HG03103 (cell line): ENCODE data around the gene LTC4S.
"Not testable (repeated sequence)": the region's sequence is repeated elsewhere in the genome, so short reads cannot be mapped to it uniquely, and the experiment has no call there.

Experiments used
- ATAC-seq: cut with Tn5 transposase; IDR thresholded peaks from one replicate; pipeline ENCODE4 v1.9.1; 2021; ENCODE audit warnings: low read depth; ENCODE audit not compliant: unreplicated experiment

The LTC4S gene, protein sequence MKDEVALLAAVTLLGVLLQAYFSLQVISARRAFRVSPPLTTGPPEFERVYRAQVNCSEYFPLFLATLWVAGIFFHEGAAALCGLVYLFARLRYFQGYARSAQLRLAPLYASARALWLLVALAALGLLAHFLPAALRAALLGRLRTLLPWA

DNA sequence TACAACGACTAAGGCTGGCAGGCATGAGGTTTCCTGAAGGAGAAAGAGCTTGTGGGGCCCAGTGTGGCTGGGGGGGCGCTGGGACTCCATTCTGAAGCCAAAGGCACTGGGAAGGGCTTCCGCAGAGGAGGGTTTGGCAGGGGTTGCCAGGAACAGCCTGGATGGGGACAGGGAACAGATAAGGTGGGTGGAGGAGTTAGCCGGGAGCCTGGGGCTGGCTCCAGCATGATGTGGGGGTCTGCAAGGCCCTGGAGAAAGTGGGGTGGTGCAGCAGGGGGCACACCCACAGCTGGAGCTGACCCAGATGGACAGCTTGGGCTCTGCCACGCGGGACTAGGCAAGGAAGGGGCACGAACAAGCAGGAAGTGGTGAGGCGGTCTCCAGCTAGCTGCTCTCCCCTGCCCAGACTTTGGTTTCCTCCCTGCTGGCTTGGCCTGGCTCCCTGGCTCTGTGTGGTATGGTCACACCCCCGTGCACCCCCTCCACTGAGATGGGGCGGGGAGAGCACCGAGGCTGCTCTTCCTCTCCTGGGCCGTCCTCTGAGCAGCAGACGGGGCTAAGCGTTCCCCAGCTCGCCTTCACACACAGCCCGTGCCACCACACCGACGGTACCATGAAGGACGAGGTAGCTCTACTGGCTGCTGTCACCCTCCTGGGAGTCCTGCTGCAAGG lies at the start of gene LTC4S:
LTC4S (plus strand) TSS at position 519 of the 672 bp plus-strand sequence; CDS start at position 614, 95 bp downstream.
- ATAC-seq, result no peak

DNA sequence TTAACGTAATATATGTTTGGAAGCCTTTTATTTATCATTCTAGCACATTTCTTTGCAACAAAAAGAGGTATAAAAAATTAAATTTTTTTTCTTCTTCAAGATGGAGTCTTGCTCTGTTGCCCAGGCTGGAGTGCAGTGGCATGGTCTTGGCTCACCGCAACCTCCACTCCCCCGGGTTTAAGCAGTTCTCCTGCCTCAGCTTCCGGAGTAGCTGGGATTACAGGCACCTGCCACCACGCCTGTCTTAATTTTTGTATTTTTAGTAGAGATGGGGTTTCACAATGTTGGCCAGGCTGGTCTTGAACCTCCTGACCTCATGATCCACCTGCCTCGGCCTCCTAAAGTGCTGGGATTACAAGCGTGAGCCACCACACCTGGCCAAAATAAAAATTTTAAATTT lies 49.7 kb upstream of the LTC4S start:
- not testable (repeated sequence) for ATAC-seq

DNA sequence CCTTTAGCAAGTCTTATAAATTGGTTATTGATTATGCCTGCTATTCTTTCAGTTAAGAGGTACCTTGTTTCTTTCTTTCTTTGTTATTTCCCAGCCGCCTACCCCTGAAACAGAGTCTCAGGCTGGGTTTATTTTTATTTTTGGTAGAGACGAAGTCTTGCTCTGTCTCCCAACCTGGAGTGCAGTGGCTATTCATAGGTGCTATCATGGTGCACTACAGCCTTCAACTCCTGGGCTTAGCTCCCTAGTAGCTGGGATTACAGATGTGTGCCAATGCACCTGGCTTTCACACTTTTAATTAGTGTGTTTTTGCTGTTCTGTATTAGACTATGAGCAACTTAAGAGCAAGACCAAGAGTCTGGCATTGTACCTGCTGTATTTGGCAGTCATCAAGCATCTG lies 46.9 kb upstream of the LTC4S start:
- no peak for ATAC-seq

DNA sequence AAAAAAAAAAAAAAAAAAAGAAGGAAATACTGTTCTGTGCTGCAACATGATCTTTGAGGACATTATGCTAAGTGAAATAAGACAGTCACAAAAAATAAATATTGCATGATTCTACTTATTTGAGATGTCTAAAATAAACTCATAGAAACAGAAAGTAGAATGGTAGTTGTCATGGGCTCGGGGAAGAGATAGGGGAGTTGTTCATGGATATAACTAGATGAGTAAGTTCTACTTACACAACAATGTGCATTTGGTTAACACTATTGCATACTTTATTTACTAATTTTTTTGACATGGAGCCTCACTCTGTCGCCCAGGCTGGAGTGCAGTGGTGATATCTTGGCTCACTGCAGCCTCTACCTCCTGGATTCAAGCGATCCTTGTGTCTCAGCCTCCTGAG lies 46.0 kb upstream of the LTC4S start:
- ATAC-seq, result no peak

DNA sequence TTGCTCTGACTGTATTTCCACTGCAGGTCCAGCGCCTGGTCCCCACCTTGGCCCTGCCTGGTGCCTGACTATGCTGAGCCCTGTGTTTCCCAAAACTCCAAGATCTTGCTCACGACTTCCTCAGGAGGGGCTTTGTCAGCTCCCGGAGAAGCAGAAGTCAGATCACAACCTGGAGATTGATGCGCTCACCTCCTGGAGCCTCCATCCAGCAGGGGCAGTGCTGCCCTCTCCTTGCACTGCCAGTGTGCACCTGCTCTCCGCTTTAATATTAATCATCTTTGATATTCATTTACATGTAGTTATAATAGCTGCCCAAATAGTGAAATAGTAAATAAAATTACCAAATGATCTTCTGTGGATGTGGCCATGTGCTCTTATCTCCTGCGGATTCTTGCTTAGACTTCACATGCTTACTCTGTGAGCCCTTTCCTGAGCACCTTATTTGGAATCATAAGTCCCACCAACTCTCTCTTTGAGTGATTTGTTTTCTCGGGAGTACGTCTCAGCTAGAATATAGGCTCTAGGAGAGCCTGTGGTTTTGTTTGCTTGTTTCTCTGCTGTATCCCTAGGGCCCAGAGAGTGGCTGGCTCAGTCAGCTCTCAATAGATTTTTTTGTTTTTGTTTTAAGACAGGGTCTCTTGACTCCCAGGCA lies 43.8 kb upstream of the LTC4S start:
- ATAC-seq, result no peak

DNA sequence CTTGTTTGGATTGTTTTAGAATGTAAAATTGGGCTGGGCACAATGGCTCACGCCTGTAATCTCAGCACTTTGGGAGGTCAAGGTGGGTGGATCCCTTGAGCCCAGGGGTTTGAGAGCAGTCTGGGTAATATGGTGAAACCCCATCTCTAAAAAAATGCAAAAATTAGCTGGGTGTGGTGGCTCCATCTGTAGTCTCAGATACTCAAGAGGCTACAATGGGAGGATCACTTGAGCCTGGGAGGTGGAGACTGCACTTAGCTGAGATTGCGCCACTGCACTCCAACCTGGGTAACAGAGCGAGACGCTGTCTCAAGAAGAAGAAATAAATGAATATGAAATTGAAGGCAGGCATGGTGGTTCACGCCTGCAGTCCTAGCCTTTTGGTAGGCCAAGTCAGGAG lies 39.8 kb upstream of the LTC4S start:
- no peak for ATAC-seq

DNA sequence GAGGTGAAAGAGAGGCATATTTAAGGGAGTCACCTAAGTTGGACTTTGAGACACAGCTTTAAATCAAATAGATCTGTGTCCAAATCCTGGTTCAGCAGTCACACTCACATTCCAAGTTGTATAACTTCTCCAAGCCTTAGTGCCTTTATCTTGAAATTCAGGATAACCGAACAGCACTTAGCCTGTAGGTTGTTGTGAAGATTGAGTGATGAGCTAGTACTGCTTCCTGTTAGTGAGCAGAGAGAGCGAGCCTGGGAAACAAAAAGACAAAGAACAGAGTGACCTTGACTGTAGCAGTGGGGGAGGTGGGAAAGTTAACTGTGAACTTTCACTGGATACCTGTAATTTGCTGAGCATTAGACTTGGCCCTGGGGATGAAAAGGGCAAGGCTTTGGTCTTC lies 38.8 kb upstream of the LTC4S start:
- ATAC-seq, result no peak

DNA sequence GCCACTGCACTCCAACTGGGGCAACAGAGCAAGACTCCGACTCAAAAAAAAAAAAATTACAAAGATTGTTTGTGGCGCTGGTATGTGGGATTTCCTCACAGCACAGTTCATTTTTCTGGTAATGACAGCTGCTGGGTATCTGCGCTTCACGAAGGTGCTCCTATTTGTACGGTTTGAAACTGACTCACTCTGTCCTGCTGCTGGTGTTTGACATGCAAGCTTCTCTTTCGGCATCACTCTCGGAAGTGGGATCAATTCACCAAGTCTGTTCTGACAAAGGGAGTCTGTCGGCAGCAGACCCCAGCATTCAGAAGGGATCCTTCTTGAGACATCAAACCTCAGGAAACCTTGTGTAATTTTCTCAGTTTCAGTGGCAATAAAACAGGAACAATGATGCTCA lies 34.8 kb upstream of the LTC4S start:
- ATAC-seq, result no peak

DNA sequence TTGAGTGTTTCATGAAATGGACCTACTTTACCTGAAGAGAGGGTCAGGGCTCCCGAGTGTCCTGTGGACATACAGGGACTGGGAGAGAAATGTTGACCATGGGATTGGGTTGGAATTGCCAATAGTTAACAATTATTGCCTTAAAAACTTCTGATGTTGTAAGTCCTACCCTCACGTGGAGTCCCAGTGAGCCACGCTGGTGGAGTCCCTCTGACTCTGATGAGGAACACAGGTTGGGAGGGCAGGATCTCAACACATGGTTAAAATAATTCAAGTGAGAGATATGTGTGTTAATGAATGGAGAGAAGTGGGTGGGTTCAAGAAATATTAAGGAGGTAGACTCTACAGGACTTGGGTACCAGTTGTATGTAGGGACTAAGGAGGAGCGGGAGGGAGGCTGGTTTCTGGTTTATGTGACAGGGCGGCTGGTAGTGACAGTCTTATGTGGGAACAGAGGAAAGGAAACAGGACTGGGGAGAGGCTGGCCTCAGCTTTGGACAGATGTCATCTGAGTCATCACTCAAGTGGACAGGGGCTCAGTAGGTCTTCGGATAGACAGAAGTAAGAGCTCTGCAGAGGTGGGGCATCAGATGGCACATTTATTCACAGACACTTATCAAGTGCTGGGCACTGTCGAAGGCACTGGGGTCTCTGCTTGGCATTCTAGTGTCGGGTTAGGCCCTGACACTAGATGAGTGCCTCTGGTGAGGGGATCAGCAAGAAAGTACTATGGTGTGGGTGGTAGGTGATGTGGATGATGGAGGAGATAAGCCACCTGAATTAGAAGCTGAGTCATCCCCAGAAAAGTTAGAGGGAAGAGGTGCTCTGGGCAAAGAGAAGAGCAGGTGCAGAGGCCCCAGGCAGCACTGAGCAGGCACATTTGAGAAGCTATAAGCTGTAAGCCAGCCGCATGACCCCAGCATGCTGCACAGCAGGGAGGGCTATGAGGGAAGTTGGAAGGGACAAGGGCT lies 33.9 kb upstream of the LTC4S start:
- no peak for ATAC-seq

DNA sequence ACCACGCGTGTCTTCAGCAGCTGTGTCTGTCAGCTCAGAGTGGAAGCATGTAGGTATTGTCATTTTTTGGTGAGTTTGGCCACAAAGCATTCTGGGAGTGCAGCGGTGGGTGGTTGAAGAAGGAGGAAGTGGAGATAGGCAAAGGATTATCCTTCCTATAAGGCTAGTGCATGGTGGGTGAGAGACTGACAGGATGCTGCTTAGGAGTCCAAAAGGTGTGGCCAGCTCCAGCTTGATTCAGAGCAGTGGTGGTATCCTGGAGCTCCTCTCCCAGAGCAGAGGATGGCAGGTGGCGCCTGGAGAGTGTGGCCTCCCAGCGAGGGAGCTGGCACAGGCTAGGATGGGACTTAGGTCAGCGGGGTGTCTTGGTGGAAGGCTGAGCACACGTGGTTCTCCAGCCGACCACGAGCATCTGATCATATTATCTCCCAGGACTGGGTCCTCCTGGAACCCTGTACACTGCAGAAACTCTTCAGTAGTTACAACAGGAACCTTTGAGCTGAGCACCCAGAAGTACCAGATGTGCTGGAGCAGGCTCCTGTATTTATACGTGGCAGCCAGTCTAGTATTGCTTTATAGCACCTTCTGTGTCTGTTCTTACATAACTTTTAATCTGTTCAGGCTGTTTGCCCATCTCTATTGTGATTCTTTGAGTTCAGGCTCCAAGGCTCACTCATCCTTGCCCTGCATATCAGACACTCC lies 31.6 kb upstream of the LTC4S start:
- no peak for ATAC-seq

DNA sequence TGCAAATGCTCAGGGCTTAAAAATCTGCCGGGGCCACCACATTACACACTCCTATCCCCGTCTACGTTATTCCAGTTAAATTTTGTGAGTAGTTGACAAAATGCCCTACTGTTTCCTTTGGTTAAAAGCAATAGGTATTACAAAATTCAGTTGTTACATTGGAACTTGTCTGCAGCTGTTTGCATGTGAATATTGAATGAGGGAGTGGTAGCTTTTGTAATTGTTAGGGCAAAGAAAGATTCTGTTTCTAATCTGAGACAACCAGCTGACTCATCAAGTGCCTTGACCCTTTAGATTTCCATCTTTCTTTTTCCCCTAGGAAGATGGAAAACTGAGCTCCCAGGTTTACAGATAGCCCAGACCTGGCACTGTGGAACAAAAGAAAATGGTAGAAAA lies 31.0 kb upstream of the LTC4S start:
- ATAC-seq, result no peak

DNA sequence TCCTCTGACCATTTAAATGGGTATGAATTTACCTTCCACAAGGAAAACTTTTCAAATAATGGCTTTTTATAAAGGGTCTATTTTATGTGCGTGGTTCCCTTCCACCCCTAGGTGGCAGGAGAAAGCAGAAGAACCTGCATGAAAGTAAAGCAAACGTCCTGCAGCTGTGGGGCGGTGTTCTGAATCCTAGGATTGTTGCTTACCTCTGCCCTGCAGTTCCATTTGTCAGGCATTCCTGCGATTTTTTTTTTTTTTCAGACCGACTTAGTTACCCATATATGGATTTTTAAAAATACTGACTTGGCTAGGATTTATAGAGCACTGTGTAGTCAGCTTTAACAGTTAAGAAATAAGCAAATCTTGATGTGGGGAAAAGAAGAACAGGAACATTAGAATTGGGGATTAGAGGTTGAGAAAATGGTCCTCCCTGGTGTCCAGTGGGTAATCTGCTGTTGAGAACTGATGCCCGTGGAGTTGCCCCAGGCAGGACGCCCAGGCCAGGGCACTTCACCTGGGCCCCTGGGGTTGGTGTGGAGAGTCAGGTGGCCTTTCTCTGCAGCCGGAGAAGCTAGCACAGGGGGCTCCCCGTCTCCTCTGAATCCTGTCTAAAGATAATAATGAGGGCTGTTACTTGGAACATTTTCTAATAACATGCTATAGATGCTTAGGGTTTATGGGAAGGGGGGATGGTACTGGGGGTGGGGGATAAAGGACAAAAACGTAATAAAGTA lies 30.4 kb upstream of the LTC4S start:
- ATAC-seq, result no peak

DNA sequence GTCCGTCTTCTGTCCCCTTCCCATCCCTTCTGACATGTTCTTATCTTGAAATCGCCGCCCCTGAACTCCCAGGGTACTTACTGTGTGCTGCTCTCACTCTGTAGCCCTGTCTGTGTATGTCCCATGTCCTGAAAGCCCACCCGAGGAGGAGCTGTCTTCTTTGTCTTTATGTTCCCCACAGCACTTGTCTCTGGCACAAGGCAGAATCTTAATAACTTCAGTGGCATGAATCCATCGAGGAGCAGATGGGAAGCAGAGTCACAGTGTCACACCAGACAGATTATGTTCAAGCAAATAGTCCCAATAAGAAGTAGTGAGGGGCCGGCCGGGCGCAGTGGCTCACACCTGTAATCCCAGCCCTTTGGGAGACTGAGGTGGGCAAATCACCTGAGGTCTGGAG lies 29.7 kb upstream of the LTC4S start:
- ATAC-seq, result no peak

DNA sequence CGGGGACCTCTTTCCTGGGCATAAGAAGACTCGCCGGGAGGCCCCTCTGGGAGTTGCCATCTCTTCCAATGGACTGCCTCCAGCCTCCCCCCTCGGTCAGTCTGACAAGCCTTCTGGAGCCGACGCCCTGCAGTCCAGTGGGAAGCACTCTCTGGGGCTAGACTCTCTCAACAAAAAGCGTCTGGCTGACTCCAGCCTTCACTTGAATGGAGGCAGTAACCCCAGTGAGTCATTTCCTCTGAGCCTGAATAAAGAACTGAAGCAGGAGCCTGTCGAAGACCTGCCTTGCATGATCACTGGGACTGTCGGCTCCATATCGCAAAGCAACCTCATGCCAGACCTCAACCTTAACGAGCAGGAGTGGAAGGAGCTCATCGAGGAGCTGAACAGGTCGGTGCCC lies 28.4 kb upstream of the LTC4S start:
- no peak for ATAC-seq

DNA sequence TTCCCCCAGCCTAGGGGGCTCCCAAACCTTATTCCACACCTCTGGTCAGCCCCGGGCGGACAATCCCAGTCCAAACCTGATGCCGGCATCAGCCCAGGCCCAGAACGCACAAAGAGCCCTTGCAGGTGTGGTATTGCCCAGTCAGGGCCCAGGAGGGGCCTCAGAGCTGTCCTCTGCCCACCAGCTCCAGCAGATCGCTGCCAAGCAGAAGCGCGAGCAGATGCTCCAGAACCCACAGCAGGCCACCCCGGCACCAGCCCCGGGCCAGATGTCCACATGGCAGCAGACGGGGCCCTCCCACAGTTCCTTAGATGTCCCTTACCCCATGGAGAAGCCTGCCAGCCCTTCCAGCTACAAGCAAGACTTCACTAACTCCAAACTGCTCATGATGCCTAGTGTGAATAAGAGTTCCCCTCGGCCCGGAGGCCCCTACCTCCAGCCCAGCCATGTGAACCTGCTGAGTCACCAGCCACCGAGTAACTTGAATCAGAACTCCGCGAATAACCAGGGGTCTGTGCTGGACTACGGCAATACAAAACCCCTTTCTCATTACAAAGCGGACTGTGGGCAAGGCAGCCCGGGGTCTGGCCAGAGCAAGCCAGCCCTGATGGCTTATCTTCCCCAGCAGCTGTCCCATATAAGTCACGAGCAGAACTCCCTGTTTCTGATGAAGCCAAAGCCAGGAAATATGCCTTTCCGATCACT lies 27.6 kb upstream of the LTC4S start:
- no peak for ATAC-seq

DNA sequence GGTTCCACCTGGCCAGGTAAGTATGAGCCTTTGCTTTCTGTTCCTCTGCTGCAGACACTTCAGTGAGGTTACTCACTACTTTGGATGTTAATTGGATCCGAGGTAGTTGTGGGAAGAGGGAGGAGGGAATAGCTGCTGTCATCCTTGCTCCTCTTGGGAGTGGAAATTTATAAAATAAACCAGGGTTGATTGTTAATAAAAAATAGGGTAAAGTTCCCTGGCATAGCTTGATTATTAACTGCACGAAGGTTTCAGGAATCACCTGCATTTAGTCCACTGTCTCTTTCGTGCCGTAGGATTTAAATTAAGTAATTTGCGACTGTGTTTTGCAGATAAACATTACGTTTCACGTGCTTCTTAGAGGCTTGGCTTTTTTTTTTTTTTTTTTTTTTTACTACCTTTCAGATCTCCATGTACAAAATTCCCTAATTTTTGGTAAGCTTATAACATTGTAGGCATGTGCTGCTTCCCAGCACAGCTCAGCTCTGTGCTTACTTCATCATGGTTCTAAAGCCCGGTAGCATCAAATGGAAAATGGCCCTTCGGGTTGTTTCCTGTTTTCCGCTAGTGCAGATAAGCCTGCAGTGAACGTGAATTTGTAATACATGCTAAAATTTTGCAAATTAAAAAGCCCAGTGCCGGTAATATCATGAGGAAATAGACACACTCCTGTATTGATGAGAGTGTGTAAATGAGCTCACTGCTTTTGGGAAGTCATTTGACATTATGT lies 26.9 kb upstream of the LTC4S start:
- no peak for ATAC-seq

DNA sequence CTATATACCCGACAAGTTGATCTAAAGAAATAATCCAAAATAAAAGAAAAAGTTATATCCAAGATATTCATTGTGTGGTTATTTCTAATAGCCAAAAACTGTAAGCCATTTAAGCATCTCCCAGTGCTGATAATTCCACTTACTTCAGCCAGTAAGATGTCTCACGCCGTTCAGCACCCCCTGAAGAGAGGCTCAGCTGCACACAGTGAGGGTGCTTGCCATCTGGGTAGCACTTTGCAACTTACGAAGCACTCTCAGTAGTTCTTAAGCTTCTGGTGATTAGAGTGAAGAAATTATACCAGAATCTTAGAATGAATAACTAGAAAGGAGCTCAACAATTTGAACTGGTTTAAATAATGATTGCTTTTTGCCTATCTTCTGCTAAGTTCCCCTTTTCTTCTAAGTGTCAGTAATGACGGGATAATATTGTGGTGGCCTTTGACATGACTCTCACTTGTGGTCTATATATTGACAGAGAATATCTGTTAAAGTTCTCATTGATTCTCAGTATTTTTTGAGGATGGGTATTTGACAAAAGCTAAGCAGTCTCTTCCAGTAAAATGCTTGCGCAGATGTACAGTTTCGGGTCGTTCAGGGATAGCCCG lies 26.2 kb upstream of the LTC4S start:
- ATAC-seq, result no peak
